HG03457 (cell line): Measurements from ENCODE around the gene C1QTNF6.

Source experiments
- ATAC-seq: cut with Tn5 transposase; IDR thresholded peaks from one replicate; pipeline ENCODE4 v1.9.1; 2021; ENCODE audit warnings: moderate number of reproducible peaks; ENCODE audit not compliant: unreplicated experiment

C1QTNF6 gene

GRCh38 chr22:37192741-37193140 is 4.7 kb upstream of the C1QTNF6 start:
- no peak for ATAC-seq

- ATAC-seq, result no peak
These were observed 4.2 kb upstream of the C1QTNF6 start for GRCh38 chr22:37192204-37192603.

GRCh38 chr22:37190262-37190780 is 2.3 kb upstream of the C1QTNF6 start:
- no peak for ATAC-seq

GRCh38 chr22:37188901-37189466 is 937 bp upstream of the C1QTNF6 start:
- ATAC-seq, result no peak

- no peak for ATAC-seq
These were observed 526 bp downstream of the C1QTNF6 start for GRCh38 chr22:37187552-37187890.

- ATAC-seq, result no peak
These were observed 987 bp downstream of the C1QTNF6 start for GRCh38 chr22:37186997-37187522.

GRCh38 chr22:37186228-37186996 is 1.6 kb downstream of the C1QTNF6 start:
- ATAC-seq, result no peak

- ATAC-seq, result no peak
These were observed 2.3 kb downstream of the C1QTNF6 start for GRCh38 chr22:37185646-37186227.

GRCh38 chr22:37184816-37185541 is 3.1 kb downstream of the C1QTNF6 start:
- no peak for ATAC-seq

- no peak for ATAC-seq
These were observed 3.7 kb downstream of the C1QTNF6 start for GRCh38 chr22:37184380-37184755.

- ATAC-seq, result no peak
These were observed 4.3 kb downstream of the C1QTNF6 start for GRCh38 chr22:37183432-37184379.

- no peak for ATAC-seq
These were observed 5.2 kb downstream of the C1QTNF6 start for GRCh38 chr22:37182949-37183245.

GRCh38 chr22:37182101-37182948 is 5.7 kb downstream of the C1QTNF6 start:
- no peak for ATAC-seq

GRCh38 chr22:37181681-37182080 is 6.4 kb downstream of the C1QTNF6 start:
- no peak for ATAC-seq

- no peak for ATAC-seq
These were observed 7.4 kb downstream of the C1QTNF6 start for GRCh38 chr22:37180531-37181231.

GRCh38 chr22:37179622-37180420 is 8.2 kb downstream of the C1QTNF6 start:
- ATAC-seq, result no peak

- no peak for ATAC-seq
These were observed 8.9 kb downstream of the C1QTNF6 start for GRCh38 chr22:37179126-37179470.
